PC-3 (cell line): ENCODE measurements around the gene ARMC12. TPM values are rescaled to one million over a fixed set of nuclear protein-coding genes. Genes with fewer than 3 reads are reported as not detected.
"Not testable (repeated sequence)": the region's sequence is repeated elsewhere in the genome, so short reads cannot be mapped to it uniquely, and the experiment has no call there.

ENCODE experiments used
- ATAC-seq: fragments of 200-7000 bp; cut with Tn5 transposase; 2 replicates; pipeline ENCODE4 v1.9.1; 2020; ENCODE audit warnings: mild to moderate bottlenecking, moderate library complexity
- BruUV-seq: library from RNA; stranded (reverse); fragments of 400-500 nt; replicated peaks from 2 replicates; lab custom pipeline; 2021; lab: Mats Ljungman, UMichigan
- CTCF ChIA-PET: fragments of 300-600 bp; sonication (Branson Sonifier 250); formaldehyde crosslinking; loops from one replicate; lab custom pipeline; 2022; ENCODE audit warnings: antibody characterized with exemption; lab: Charles Lee
- POLR2A ChIA-PET: fragments of 300-600 bp; sonication (Branson Sonifier 250); formaldehyde crosslinking; loops from one replicate; lab custom pipeline; 2022; ENCODE audit warnings: antibody characterized with exemption; ENCODE audit not compliant: unreplicated experiment; lab: Charles Lee
- DNase-seq: peaks from one replicate; pipeline ENCODE4 v3.0.0-alpha.2; 2015
- H2AFZ ChIP-seq: fragments of 300-600 bp; sonication (generic); 2 replicates; pipeline ENCODE4 v1.6.0; 2016; ENCODE audit warnings: antibody characterized with exemption, low read length
- H3F3A ChIP-seq: fragments of 300-600 bp; sonication (generic); one replicate; pipeline ENCODE4 v1.6.0; 2017; ENCODE audit warnings: antibody characterized with exemption, low read length, control low read depth, mild to moderate bottlenecking; ENCODE audit not compliant: unreplicated experiment
- H3K27ac ChIP-seq: fragments of 300-600 bp; sonication (generic); 2 replicates; pipeline ENCODE4 v1.5.1; 2016; ENCODE audit warnings: mild to moderate bottlenecking, low read length
- H3K27me3 ChIP-seq: fragments of 300-600 bp; sonication (generic); 2 replicates; pipeline ENCODE4 v1.6.1; 2016; ENCODE audit warnings: low read length, mixed read lengths
- H3K36me3 ChIP-seq: fragments of 300-600 bp; sonication (generic); 2 replicates; pipeline ENCODE4 v1.6.1; 2016; ENCODE audit warnings: low read depth, mixed run types, low read length, mixed read lengths
- H3K4me1 ChIP-seq: fragments of 300-600 bp; sonication (generic); 2 replicates; pipeline ENCODE4 v1.5.1; 2016; ENCODE audit warnings: low read length; ENCODE audit not compliant: insufficient read depth
- H3K4me2 ChIP-seq: fragments of 300-600 bp; sonication (generic); 2 replicates; pipeline ENCODE4 v1.6.0; 2016; ENCODE audit warnings: low read length
- H3K4me3 ChIP-seq: fragments of 300-600 bp; sonication (generic); 2 replicates; pipeline ENCODE4 v1.5.1; 2016; ENCODE audit warnings: mild to moderate bottlenecking, low read length, mixed read lengths
- H3K79me2 ChIP-seq: fragments of 300-600 bp; sonication (generic); 2 replicates; pipeline ENCODE4 v1.6.1; 2017; ENCODE audit warnings: low read length, mixed read lengths
- H3K9ac ChIP-seq: fragments of 300-600 bp; sonication (generic); 2 replicates; pipeline ENCODE4 v1.6.0; 2016; ENCODE audit warnings: mild to moderate bottlenecking, low read length
- H3K9me2 ChIP-seq: fragments of 300-600 bp; sonication (generic); replicated peaks from 2 replicates; pipeline ENCODE4 v1.6.1; 2016; ENCODE audit warnings: mixed run types, low read length, mixed read lengths
- H3K9me3 ChIP-seq: fragments of 300-600 bp; sonication (generic); 2 replicates; pipeline ENCODE4 v1.6.1; 2016; ENCODE audit warnings: low read length, mixed read lengths
- H4K20me1 ChIP-seq: fragments of 300-600 bp; sonication (generic); 2 replicates; pipeline ENCODE4 v1.6.1; 2016; ENCODE audit warnings: low read length, mixed read lengths
- EZH2 ChIP-seq: fragments of 300-600 bp; sonication (generic); IDR thresholded peaks from one replicate; pipeline ENCODE4 v1.6.1; 2017; ENCODE audit warnings: antibody characterized with exemption, mild to moderate bottlenecking, low read length; ENCODE audit not compliant: unreplicated experiment
- EZH2phosphoT487 ChIP-seq: fragments of 300-600 bp; sonication (generic); IDR thresholded peaks from 2 replicates; pipeline ENCODE4 v1.6.1; 2018; ENCODE audit warnings: mild to moderate bottlenecking, antibody characterized with exemption, low read length, borderline replicate concordance
- intact Hi-C: fragments of 100-400 bp; cut with micrococcal nuclease; formaldehyde crosslinking; loops from 2 replicates; pipeline ENCODE4 v1.9.0; 2023
- total RNA-seq: library from RNA; depleted of rRNA; stranded (reverse); fragments of >200 nt; gene quantifications from 2 replicates; pipeline ENCODE4 v1.2.3, GENCODE V29; 2014
- TF ChIP-seq, protein P1 (sequence below): fragments of 300-600 bp; sonication (generic); conservative IDR thresholded peaks from 2 replicates; pipeline ENCODE4 v1.5.1; 2017; ENCODE audit warnings: antibody characterized with exemption, low read depth, mild to moderate bottlenecking, low read length

ARMC12 gene
- total RNA-seq, 1 experiment from 2014 or later = not detected

DNA sequence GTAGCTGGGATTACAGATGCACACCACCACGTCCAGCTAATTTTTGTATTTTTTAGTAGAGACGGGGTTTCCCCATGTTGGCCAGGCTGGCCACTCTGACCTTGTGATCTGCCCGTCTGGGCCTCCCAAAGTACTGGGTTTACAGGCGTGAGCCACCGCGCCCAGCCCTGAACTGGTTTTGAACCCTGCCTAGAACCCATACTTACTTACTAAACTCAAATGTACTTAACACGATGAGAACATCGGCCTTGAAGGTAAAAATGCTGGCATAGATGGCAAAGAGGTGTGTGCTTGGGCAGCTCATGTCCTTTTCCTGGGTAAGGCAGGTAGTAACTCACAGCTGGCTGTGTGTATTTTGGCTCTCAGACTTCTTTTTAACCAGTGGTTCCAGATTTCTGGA lies 3.2 kb upstream of the ARMC12 start:
- Histone ChIP-seq H3K27ac (no peak overlapping the region), H3K9me3 (no peaks in the 10 kb centered on the region), H3F3A (no peaks in the 10 kb centered on the region), H3K79me2 (no peaks in the 10 kb centered on the region), H4K20me1 (no peaks in the 10 kb centered on the region), H3K9ac (no peak overlapping the region), H2AFZ (no peak overlapping the region), H3K4me1 (peaks cover 8% of the 10 kb centered on the region), H3K27me3 (no peaks in the 10 kb centered on the region), H3K9me2 (no peaks in the 10 kb centered on the region), H3K36me3 (no peaks in the 10 kb centered on the region), H3K4me3 (no peak overlapping the region), H3K4me2 (no peak overlapping the region)
- ATAC-seq = no peak
- DNase-seq = no peak
- intact Hi-C loops = no loop called here
- ChIA-PET CTCF (no interaction called here), POLR2A (interaction anchor here (0.6 kb wide), 1 partner anchor 22 kb away, joined by 4 read pairs; no protein-coding TSS in a partner anchor)
- BruUV-seq = no TSS peak
- no peak for TF ChIP-seq EZH2phosphoT487
- no peak for TF ChIP-seq EZH2
- TF ChIP-seq, protein P1, sequence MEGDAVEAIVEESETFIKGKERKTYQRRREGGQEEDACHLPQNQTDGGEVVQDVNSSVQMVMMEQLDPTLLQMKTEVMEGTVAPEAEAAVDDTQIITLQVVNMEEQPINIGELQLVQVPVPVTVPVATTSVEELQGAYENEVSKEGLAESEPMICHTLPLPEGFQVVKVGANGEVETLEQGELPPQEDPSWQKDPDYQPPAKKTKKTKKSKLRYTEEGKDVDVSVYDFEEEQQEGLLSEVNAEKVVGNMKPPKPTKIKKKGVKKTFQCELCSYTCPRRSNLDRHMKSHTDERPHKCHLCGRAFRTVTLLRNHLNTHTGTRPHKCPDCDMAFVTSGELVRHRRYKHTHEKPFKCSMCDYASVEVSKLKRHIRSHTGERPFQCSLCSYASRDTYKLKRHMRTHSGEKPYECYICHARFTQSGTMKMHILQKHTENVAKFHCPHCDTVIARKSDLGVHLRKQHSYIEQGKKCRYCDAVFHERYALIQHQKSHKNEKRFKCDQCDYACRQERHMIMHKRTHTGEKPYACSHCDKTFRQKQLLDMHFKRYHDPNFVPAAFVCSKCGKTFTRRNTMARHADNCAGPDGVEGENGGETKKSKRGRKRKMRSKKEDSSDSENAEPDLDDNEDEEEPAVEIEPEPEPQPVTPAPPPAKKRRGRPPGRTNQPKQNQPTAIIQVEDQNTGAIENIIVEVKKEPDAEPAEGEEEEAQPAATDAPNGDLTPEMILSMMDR = no peak

DNA sequence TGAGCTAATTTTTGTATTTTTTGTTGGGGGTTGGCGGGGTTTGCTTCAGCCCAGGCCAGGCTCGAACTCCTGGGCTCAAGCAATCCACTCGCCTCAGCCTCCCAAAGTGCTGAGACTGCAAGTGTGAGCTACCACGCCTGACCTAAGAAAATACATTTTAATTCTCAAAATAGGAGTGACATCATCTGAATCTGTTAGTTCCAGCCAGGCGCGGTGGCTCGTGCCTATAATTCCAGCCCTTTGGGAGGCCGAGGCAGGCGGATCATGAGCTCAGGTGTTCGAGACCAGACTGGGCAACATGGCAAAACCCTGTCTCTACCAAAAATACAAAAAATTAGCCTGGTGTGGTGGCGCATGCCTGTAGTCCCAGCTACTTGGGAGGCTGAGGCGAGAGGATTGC lies 2.5 kb upstream of the ARMC12 start:
- H3F3A ChIP-seq, DNase-seq, H3K27ac ChIP-seq, ATAC-seq, H3K79me2 ChIP-seq, H3K9me3 ChIP-seq, CTCF ChIA-PET, H3K9ac ChIP-seq, H2AFZ ChIP-seq, H3K36me3 ChIP-seq, intact Hi-C loops, BruUV-seq, H4K20me1 ChIP-seq, H3K4me1 ChIP-seq, H3K4me3 ChIP-seq, H3K9me2 ChIP-seq, H3K27me3 ChIP-seq, H3K4me2 ChIP-seq: not testable (repeated sequence)
- POLR2A ChIA-PET = interaction anchor here (0.6 kb wide), 1 partner anchor 21 kb away, joined by 4 read pairs; no protein-coding TSS in a partner anchor

DNA sequence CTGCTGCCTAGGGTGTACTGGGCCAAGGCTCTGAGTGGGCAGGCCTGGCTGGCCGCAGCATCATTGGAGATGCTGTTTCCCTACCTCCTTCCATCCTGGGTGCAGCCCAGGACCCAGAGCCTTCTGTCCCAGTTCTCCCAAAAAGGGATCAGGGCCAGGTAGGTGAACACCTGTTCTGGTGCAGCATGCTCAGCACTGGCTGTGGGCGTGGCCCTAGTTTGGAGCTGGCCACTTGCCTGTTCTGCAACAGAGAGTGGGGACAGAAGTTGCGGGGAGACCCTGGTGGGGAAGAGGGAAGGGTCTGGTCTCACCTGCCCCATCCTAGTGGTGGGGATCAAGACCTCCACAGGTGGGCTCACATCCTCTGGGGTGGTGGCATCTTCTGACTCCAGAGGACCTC lies 1.4 kb upstream of the ARMC12 start:
- Histone ChIP-seq H3K9me2 (no peaks in the 10 kb centered on the region), H3K27ac (no peak overlapping the region), H3K27me3 (no peaks in the 10 kb centered on the region), H3K79me2 (no peaks in the 10 kb centered on the region), H3K4me1 (peaks cover 7% of the 10 kb centered on the region), H4K20me1 (no peaks in the 10 kb centered on the region), H3K4me3 (no peak overlapping the region), H3K9me3 (no peaks in the 10 kb centered on the region), H3K4me2 (no peak overlapping the region), H3K9ac (no peak overlapping the region), H2AFZ (no peak overlapping the region), H3K36me3 (no peaks in the 10 kb centered on the region), H3F3A (no peaks in the 10 kb centered on the region)
- ATAC-seq = no peak
- ChIA-PET POLR2A (no interaction called here), CTCF (interaction anchor here (1.9 to 2.5 kb wide), 3 partner anchors 66 to 151 kb away, joined by 5 to 13 read pairs (median 8); no protein-coding TSS in a partner anchor)
- BruUV-seq = no TSS peak
- TF ChIP-seq, protein P1 = no peak
- no peak for TF ChIP-seq EZH2phosphoT487
- TF ChIP-seq EZH2 = no peak
- DNase-seq = no peak
- intact Hi-C loops = no loop called here
